Measurements from ENCODE around the gene METTL15. TPM values are rescaled to one million over a fixed set of nuclear protein-coding genes. Genes with fewer than 3 reads are reported as not detected.

The METTL15 gene
- 27.0 and 27.7 TPM in 2 replicates for total RNA-seq

GRCh38 chr11:28107750-28108618 lies at the start of gene METTL15, which contains the start of gene KIF18A:
Gene METTL15, plus strand, starts transcription at chr11:28108388. Its CDS starts 4,947 bp downstream, at chr11:28113335.
Gene KIF18A, minus strand, starts transcription at chr11:28108156. Its CDS starts 10,209 bp downstream, at chr11:28097947.

Small RNA genes lying within 50 kb of the gene (small RNA-seq; reads per million reads assigned to genes)
- gene AC023206.1 = not detected

Other genes starting within 250 kb of the METTL15 start
- 7.8 and 12.0 TPM in 2 replicates for gene KIF18A, start 232 bp upstream of the METTL15 start, total RNA-seq

Data from articular chondrocyte of knee joint (primary cell).